H9 (cell line): Measurements from ENCODE around the gene HEYL. TPM values are rescaled to one million over a fixed set of nuclear protein-coding genes. Genes with fewer than 3 reads are reported as not detected.

Experiments
- DNase-seq: peaks from one replicate; pipeline ENCODE4 v3.0.0-alpha.2; 2017
- H2AFZ ChIP-seq: one replicate; pipeline ENCODE4 v1.6.1; 2013; ENCODE audit warnings: mild to moderate bottlenecking, low read length, control low read depth, moderate library complexity
- H2AK5ac ChIP-seq: 2 replicates; pipeline ENCODE4 v1.6.1; 2013; ENCODE audit warnings: low read length, control low read depth, mixed read lengths; ENCODE audit not compliant: insufficient read length
- H2BK120ac ChIP-seq: one replicate; pipeline ENCODE4 v1.6.1; 2013; ENCODE audit warnings: low read depth, mild to moderate bottlenecking, low read length, control low read depth, inconsistent platforms; ENCODE audit not compliant: poor library complexity, severe bottlenecking
- H2BK12ac ChIP-seq: 2 replicates; pipeline ENCODE4 v1.6.1; 2013; ENCODE audit warnings: low read length, control low read depth, mixed read lengths, low read depth; ENCODE audit not compliant: insufficient read length
- H2BK15ac ChIP-seq: 2 replicates; pipeline ENCODE4 v1.6.1; 2013; ENCODE audit warnings: low read depth, low read length, control low read depth
- H2BK20ac ChIP-seq: one replicate; pipeline ENCODE4 v1.6.1; 2013; ENCODE audit warnings: low read depth, mild to moderate bottlenecking, low read length, control low read depth, inconsistent platforms; ENCODE audit not compliant: poor library complexity, severe bottlenecking
- H2BK5ac ChIP-seq: 2 replicates; pipeline ENCODE4 v1.6.1; 2013; ENCODE audit warnings: low read length, control low read depth, mixed read lengths; ENCODE audit not compliant: insufficient read length
- H3K14ac ChIP-seq: 2 replicates; pipeline ENCODE4 v1.6.1; 2013; ENCODE audit warnings: low read length, control low read depth; ENCODE audit not compliant: insufficient read depth
- H3K18ac ChIP-seq: 2 replicates; pipeline ENCODE4 v1.6.1; 2013; ENCODE audit warnings: low read depth, mild to moderate bottlenecking, mixed read lengths, low read length, control low read depth; ENCODE audit not compliant: insufficient read length
- H3K23ac ChIP-seq: 2 replicates; pipeline ENCODE4 v1.6.1; 2013; ENCODE audit warnings: low read length, control low read depth, mixed read lengths, low read depth; ENCODE audit not compliant: insufficient read length
- H3K23me2 ChIP-seq: 2 replicates; pipeline ENCODE4 v1.6.1; 2013; ENCODE audit warnings: low read depth, mild to moderate bottlenecking, mixed read lengths, low read length, control low read depth; ENCODE audit not compliant: insufficient read length, poor library complexity, severe bottlenecking
- H3K27ac ChIP-seq: 2 replicates; pipeline ENCODE4 v1.5.1; 2013; ENCODE audit warnings: low read length, control low read depth, mixed read lengths, low read depth; ENCODE audit not compliant: insufficient read length
- H3K27me3 ChIP-seq: 2 replicates; pipeline ENCODE4 v1.6.1; 2013; ENCODE audit warnings: low read length, control low read depth, inconsistent platforms; ENCODE audit not compliant: insufficient read depth
- H3K4ac ChIP-seq: 2 replicates; pipeline ENCODE4 v1.6.1; 2013; ENCODE audit warnings: low read depth, mild to moderate bottlenecking, control low read depth, inconsistent platforms, low read length, moderate library complexity
- H3K4me1 ChIP-seq: 2 replicates; pipeline ENCODE4 v1.6.1; 2013; ENCODE audit warnings: low read length, control low read depth, inconsistent platforms; ENCODE audit not compliant: insufficient read depth
- H3K4me2 ChIP-seq: 2 replicates; pipeline ENCODE4 v1.6.1; 2013; ENCODE audit warnings: low read length, control low read depth, mixed read lengths; ENCODE audit not compliant: insufficient read length, insufficient read depth
- H3K56ac ChIP-seq: 2 replicates; pipeline ENCODE4 v1.6.1; 2013; ENCODE audit warnings: low read depth, mild to moderate bottlenecking, mixed read lengths, low read length, control low read depth; ENCODE audit not compliant: insufficient read length
- H3K79me1 ChIP-seq: 2 replicates; pipeline ENCODE4 v1.6.1; 2013; ENCODE audit warnings: low read depth, mild to moderate bottlenecking, moderate library complexity, low read length, control low read depth, inconsistent platforms; ENCODE audit not compliant: insufficient read depth, poor library complexity, severe bottlenecking
- H3K79me2 ChIP-seq: 2 replicates; pipeline ENCODE4 v1.6.1; 2013; ENCODE audit warnings: low read length, control low read depth, inconsistent platforms; ENCODE audit not compliant: insufficient read depth
- H3K9ac ChIP-seq: 2 replicates; pipeline ENCODE4 v1.6.1; 2013; ENCODE audit warnings: low read length, control low read depth, mixed read lengths; ENCODE audit not compliant: insufficient read length; ENCODE audit errors: extremely low read depth
- H3K9me3 ChIP-seq: one replicate; pipeline ENCODE4 v1.6.1; 2013; ENCODE audit warnings: low read depth, low read length, inconsistent platforms; ENCODE audit not compliant: control insufficient read depth
- H3T11ph ChIP-seq: one replicate; pipeline ENCODE4 v1.6.1; 2013; ENCODE audit warnings: mild to moderate bottlenecking, low read length, control low read depth, inconsistent platforms
- H4K20me1 ChIP-seq: one replicate; pipeline ENCODE4 v1.6.1; 2013; ENCODE audit not compliant: control insufficient read depth, insufficient read length, insufficient read depth
- H4K5ac ChIP-seq: 2 replicates; pipeline ENCODE4 v1.6.1; 2013; ENCODE audit warnings: low read depth, mild to moderate bottlenecking, mixed read lengths, low read length, control low read depth; ENCODE audit not compliant: insufficient read length
- H4K8ac ChIP-seq: replicated peaks from 2 replicates; pipeline ENCODE4 v1.6.1; 2013; ENCODE audit warnings: low read length, control low read depth, mixed read lengths, low read depth; ENCODE audit not compliant: insufficient read length
- H4K91ac ChIP-seq: 2 replicates; pipeline ENCODE4 v1.6.1; 2013; ENCODE audit warnings: low read depth, mild to moderate bottlenecking, moderate library complexity, mixed read lengths, low read length, control low read depth; ENCODE audit not compliant: insufficient read length
- H3K27ac Mint-ChIP-seq, 3 experiments: 2 replicates in 2 of 3; 3 replicates in 1 of 3; pipeline ENCODE4 v1.8.0; 2020 to 2021; ENCODE audit warnings: mixed read lengths in 3 of 3, mild to moderate bottlenecking in 1 of 3, moderate library complexity in 1 of 3
- H3K27me3 Mint-ChIP-seq: 2 replicates; pipeline ENCODE4 v1.8.0; 2021; ENCODE audit warnings: low read depth, mild to moderate bottlenecking, moderate library complexity, mixed read lengths
- H3K36me3 Mint-ChIP-seq, 3 experiments: 2 replicates in 2 of 3; 3 replicates in 1 of 3; pipeline ENCODE4 v1.8.0; 2020 to 2021; ENCODE audit warnings: low read depth in 3 of 3, mixed read lengths in 3 of 3; ENCODE audit not compliant: insufficient read depth in 1 of 3
- H3K4me1 Mint-ChIP-seq, 2 experiments: 2 replicates each; pipeline ENCODE4 v1.8.0; 2020; ENCODE audit warnings: mixed read lengths in 2 of 2
- H3K4me3 Mint-ChIP-seq, 2 experiments: 2 replicates in 1 of 2; 3 replicates in 1 of 2; pipeline ENCODE4 v1.8.0; 2020 to 2021; ENCODE audit warnings: mild to moderate bottlenecking in 2 of 2, mixed read lengths in 2 of 2, moderate library complexity in 1 of 2
- H3K9me3 Mint-ChIP-seq, 2 experiments: 2 replicates in 1 of 2; 3 replicates in 1 of 2; pipeline ENCODE4 v1.8.0; 2020; ENCODE audit warnings: mild to moderate bottlenecking in 2 of 2, mixed read lengths in 2 of 2, moderate library complexity in 1 of 2
- WGBS: extraction: QIAGEN DNeasy Blood & Tissue Kit; methylation state at CpG from one replicate; pipeline ENCODE4 v1.1.7; 2013; ENCODE audit warnings: missing lambda C conversion rate, low lambda C conversion rate, mixed read lengths; ENCODE audit not compliant: insufficient read length; ENCODE audit errors: extremely low coverage; 5-methylcytosine and 5-hydroxymethylcytosine counted together
- total RNA-seq: library from RNA; stranded (reverse); gene quantifications from 2 replicates; pipeline ENCODE4 v1.2.1, GENCODE V29; 2021
- TF ChIP-seq, protein P1 (sequence below): fragments of 200-600 bp; sonication (generic); conservative IDR thresholded peaks from 3 replicates; pipeline ENCODE4 v1.8.0; 2021; ENCODE audit warnings: antibody characterized with exemption, mild to moderate bottlenecking

Gene HEYL
- total RNA-seq, 1 experiment from 2014 or later: 1.9 TPM

DNA sequence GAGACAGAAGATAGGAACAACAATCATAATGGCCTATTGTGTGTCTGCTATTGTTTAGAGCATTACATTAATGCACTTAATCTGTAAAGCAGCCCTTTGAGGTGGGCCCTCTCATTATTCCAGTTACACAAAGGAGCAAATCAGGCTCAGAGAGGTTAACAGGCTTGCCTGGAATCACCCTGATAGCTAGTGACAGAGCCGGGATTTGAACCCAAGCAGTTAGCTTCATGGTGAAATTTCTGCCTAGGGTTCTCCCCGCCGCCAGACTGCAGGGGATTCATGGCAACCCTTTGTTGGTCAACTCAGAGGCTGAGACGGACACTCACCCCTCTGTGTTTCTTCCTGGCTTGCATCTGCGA is 7.1 kb downstream of the HEYL start:
- no peak overlapping the region for H2BK120ac ChIP-seq
- H3K23ac ChIP-seq: no peak overlapping the region
- H3K56ac ChIP-seq: no peak overlapping the region
- Mint-ChIP-seq H3K27me3 (peaks cover 96% of the 10 kb centered on the region), H3K27ac (no peak overlapping the region), H3K4me3 (peak overlapping the region in 1 of 2 experiments; percentile 8; a peak in 1 of 5 replicates), H3K4me1 (peaks cover 16 to 18% of the 10 kb centered on the region in 2 experiments), H3K36me3 (no peaks in the 10 kb centered on the region), H3K9me3 (no peaks in the 10 kb centered on the region)
- H3K27me3 ChIP-seq: peaks cover 3% of the 10 kb centered on the region; the same call in 1 of the 2 replicates
- DNase-seq: no peak
- H3K79me1 ChIP-seq: no peaks in the 10 kb centered on the region
- H3K4me2 ChIP-seq: no peak overlapping the region
- TF ChIP-seq, protein P1, sequence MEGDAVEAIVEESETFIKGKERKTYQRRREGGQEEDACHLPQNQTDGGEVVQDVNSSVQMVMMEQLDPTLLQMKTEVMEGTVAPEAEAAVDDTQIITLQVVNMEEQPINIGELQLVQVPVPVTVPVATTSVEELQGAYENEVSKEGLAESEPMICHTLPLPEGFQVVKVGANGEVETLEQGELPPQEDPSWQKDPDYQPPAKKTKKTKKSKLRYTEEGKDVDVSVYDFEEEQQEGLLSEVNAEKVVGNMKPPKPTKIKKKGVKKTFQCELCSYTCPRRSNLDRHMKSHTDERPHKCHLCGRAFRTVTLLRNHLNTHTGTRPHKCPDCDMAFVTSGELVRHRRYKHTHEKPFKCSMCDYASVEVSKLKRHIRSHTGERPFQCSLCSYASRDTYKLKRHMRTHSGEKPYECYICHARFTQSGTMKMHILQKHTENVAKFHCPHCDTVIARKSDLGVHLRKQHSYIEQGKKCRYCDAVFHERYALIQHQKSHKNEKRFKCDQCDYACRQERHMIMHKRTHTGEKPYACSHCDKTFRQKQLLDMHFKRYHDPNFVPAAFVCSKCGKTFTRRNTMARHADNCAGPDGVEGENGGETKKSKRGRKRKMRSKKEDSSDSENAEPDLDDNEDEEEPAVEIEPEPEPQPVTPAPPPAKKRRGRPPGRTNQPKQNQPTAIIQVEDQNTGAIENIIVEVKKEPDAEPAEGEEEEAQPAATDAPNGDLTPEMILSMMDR: no peak
- H2BK20ac ChIP-seq: no peak overlapping the region
- H3K9me3 ChIP-seq: no peaks in the 10 kb centered on the region
- H3K79me2 ChIP-seq: no peaks in the 10 kb centered on the region
- H3K9ac ChIP-seq: no peak overlapping the region
- no peak overlapping the region for H2BK12ac ChIP-seq
- H4K91ac ChIP-seq: no peak overlapping the region
- H3K4me1 ChIP-seq: peaks cover 3% of the 10 kb centered on the region; the same call in 1 of the 2 replicates
- no peak overlapping the region for H2AK5ac ChIP-seq
- H4K20me1 ChIP-seq: no peaks in the 10 kb centered on the region
- no peak overlapping the region for H4K5ac ChIP-seq
- no peak overlapping the region for H3T11ph ChIP-seq
- whole genome bisulfite sequencing: no CpG with 5 or more reads among the region's 5 CpGs
- no peaks in the 10 kb centered on the region for H3K23me2 ChIP-seq
- H3K18ac ChIP-seq: no peak overlapping the region
- no peak overlapping the region for H4K8ac ChIP-seq
- H2BK5ac ChIP-seq: no peak overlapping the region
- H2AFZ ChIP-seq: no peak overlapping the region
- no peak overlapping the region for H3K14ac ChIP-seq
- H2BK15ac ChIP-seq: no peak overlapping the region
- no peak overlapping the region for H3K4ac ChIP-seq
- no peak overlapping the region for H3K27ac ChIP-seq
